HCT116 (cell line): Measurements from ENCODE around the gene NPDC1. TPM values are rescaled to one million over a fixed set of nuclear protein-coding genes. Genes with fewer than 3 reads are reported as not detected.

Source experiments
- ATAC-seq: fragments of 200-7000 bp; cut with Tn5 transposase; 2 replicates; pipeline ENCODE4 v1.9.1; 2020; ENCODE audit warnings: mild to moderate bottlenecking, moderate library complexity
- BruUV-seq: library from RNA; stranded (reverse); fragments of 400-500 nt; replicated peaks from 2 replicates; lab custom pipeline; 2021; lab: Mats Ljungman, UMichigan
- CTCF ChIA-PET: fragments of 300-600 bp; sonication (Branson Sonifier 250); formaldehyde crosslinking; loops from one replicate; lab custom pipeline; 2021; ENCODE audit warnings: antibody characterized with exemption; lab: Charles Lee
- POLR2A ChIA-PET: fragments of 300-600, 350-600 bp; sonication (Branson Sonifier 250); formaldehyde crosslinking; loops from one replicate; lab custom pipeline; 2021; ENCODE audit warnings: antibody characterized with exemption; lab: Charles Lee
- RAD21 ChIA-PET, 2 experiments: fragments of 300-600 bp; sonication (Branson Sonifier 250); formaldehyde crosslinking; loops; one replicate each; lab custom pipeline; 2023; ENCODE audit warnings: low total read pairs in 2 of 2; ENCODE audit not compliant: uncharacterized antibody in 2 of 2, unreplicated experiment in 2 of 2, low non-redundant PET in 1 of 2; lab: Charles Lee
- DNase-seq: peaks from one replicate; pipeline ENCODE4 v3.0.0-alpha.2; 2010; ENCODE audit warnings: low read depth, low spot score
- H2AFZ ChIP-seq: fragments of 200-600 bp; shearing (Covaris generic), sonication (generic); 2 replicates; pipeline ENCODE4 v1.6.1; 2017; ENCODE audit warnings: low read depth, mixed run types, mixed read lengths, antibody characterized with exemption, low read length; ENCODE audit not compliant: poor library complexity, severe bottlenecking
- H3K27ac ChIP-seq: 2 replicates; pipeline ENCODE4 v1.5.1; 2012; ENCODE audit warnings: low read depth, low read length
- H3K27me3 ChIP-seq: fragments of 200-600 bp; sonication (generic); 2 replicates; pipeline ENCODE4 v1.6.1; 2016; ENCODE audit warnings: mixed run types, low read length, mixed read lengths; ENCODE audit not compliant: insufficient read depth
- H3K36me3 ChIP-seq, 2 experiments: fragments of 200-500 bp in 1 of 2; fragments of 200-600 bp in 1 of 2; sonication (Bioruptor generic) in 1 of 2; sonication (generic) in 1 of 2; 2 replicates each; pipeline versions ENCODE4 v1.5.1 to v1.6.1; 2014 to 2016; ENCODE audit warnings: low read length in 2 of 2, inconsistent platforms in 1 of 2, mixed read lengths in 1 of 2, mixed run types in 1 of 2; ENCODE audit not compliant: insufficient read depth in 2 of 2, control insufficient read depth in 1 of 2
- H3K4me1 ChIP-seq, 2 experiments: fragments of 200-600 bp in 1 of 2; sonication (generic) in 1 of 2; 2 replicates each; pipeline versions ENCODE4 v1.5.1 to v1.6.1; 2012 to 2017; ENCODE audit warnings: low read length in 2 of 2, inconsistent platforms in 1 of 2, mild to moderate bottlenecking in 1 of 2, mixed read lengths in 1 of 2, mixed run types in 1 of 2, moderate library complexity in 1 of 2; ENCODE audit not compliant: insufficient read depth in 2 of 2, control insufficient read depth in 1 of 2
- H3K4me2 ChIP-seq: fragments of 200-600 bp; sonication (generic); 2 replicates; pipeline ENCODE4 v1.6.1; 2017; ENCODE audit warnings: mixed run types, low read length, mixed read lengths
- H3K4me3 ChIP-seq, 2 experiments: fragments of 200-600 bp in 1 of 2; sonication (generic) in 1 of 2; replicated peaks in 1 of 2; 2 replicates each; pipeline ENCODE4 v1.5.1; 2011 to 2016; ENCODE audit warnings: low read length in 2 of 2, control low read depth in 1 of 2, low read depth in 1 of 2, mild to moderate bottlenecking in 1 of 2, mixed read lengths in 1 of 2, mixed run types in 1 of 2
- H3K79me2 ChIP-seq: fragments of 200-600 bp; sonication (generic); 2 replicates; pipeline ENCODE4 v1.6.1; 2017; ENCODE audit warnings: mild to moderate bottlenecking, mixed run types, low read length, moderate library complexity, mixed read lengths; ENCODE audit not compliant: insufficient read depth
- H3K9ac ChIP-seq: fragments of 200-600 bp; sonication (generic); 2 replicates; pipeline ENCODE4 v1.6.1; 2016; ENCODE audit warnings: low read length, mixed read lengths
- H3K9me2 ChIP-seq: fragments of 200-600 bp; sonication (generic), shearing (Covaris generic); 2 replicates; pipeline ENCODE4 v1.6.1; 2017; ENCODE audit warnings: mixed run types, mild to moderate bottlenecking, moderate library complexity; ENCODE audit not compliant: insufficient read depth
- H3K9me3 ChIP-seq, 2 experiments: fragments of 200-500 bp in 1 of 2; fragments of 200-600 bp in 1 of 2; sonication (Bioruptor generic) in 1 of 2; sonication (generic) in 1 of 2; 2 replicates each; pipeline ENCODE4 v1.6.1; 2014 to 2017; ENCODE audit warnings: low read length in 2 of 2, mixed read lengths in 2 of 2, inconsistent platforms in 1 of 2, low read depth in 1 of 2, mild to moderate bottlenecking in 1 of 2, mixed run types in 1 of 2, moderate library complexity in 1 of 2; ENCODE audit not compliant: control insufficient read depth in 1 of 2, insufficient read depth in 1 of 2
- H4K20me1 ChIP-seq: fragments of 200-600 bp; sonication (generic), shearing (Covaris generic); 2 replicates; pipeline ENCODE4 v1.6.1; 2017; ENCODE audit warnings: mixed run types, mild to moderate bottlenecking, moderate library complexity; ENCODE audit not compliant: insufficient read depth
- CBX3 ChIP-seq: IDR thresholded peaks from 2 replicates; pipeline ENCODE4 v1.6.1; 2012; ENCODE audit warnings: low read depth
- EGR1 ChIP-seq: IDR thresholded peaks from 2 replicates; pipeline ENCODE4 v1.6.1; 2012; ENCODE audit warnings: low read depth
- EZH2 ChIP-seq: fragments of 200-600 bp; sonication (generic); IDR thresholded peaks from 2 replicates; pipeline ENCODE4 v1.6.1; 2017; ENCODE audit warnings: antibody characterized with exemption, mixed run types
- EZH2phosphoT487 ChIP-seq: fragments of 200-600 bp; IDR thresholded peaks from 2 replicates; pipeline ENCODE4 v1.6.1; 2018; ENCODE audit warnings: antibody characterized with exemption, borderline replicate concordance
- MAX ChIP-seq: IDR thresholded peaks from 2 replicates; pipeline ENCODE4 v1.6.1; 2012
- POLR2AphosphoS5 ChIP-seq: IDR thresholded peaks from 2 replicates; pipeline ENCODE4 v1.6.1; 2011; ENCODE audit warnings: mild to moderate bottlenecking, low read depth, low read length, moderate library complexity
- SIN3A ChIP-seq: IDR thresholded peaks from 2 replicates; pipeline ENCODE4 v1.6.1; 2012; ENCODE audit warnings: low read depth
- SRF ChIP-seq: IDR thresholded peaks from 2 replicates; pipeline ENCODE4 v1.6.1; 2012; ENCODE audit warnings: low read depth
- ZBTB33 ChIP-seq: IDR thresholded peaks from 2 replicates; pipeline ENCODE4 v1.6.1; 2011; ENCODE audit warnings: mild to moderate bottlenecking, low read length, moderate library complexity; ENCODE audit not compliant: insufficient replicate concordance; ENCODE audit errors: extremely low read depth
- ZFX ChIP-seq: fragments of 450-650 bp; IDR thresholded peaks from 2 replicates; pipeline ENCODE4 v1.6.1; 2017
- ZNF274 ChIP-seq: fragments of 200-500 bp; sonication (Bioruptor generic); IDR thresholded peaks from 2 replicates; pipeline ENCODE4 v1.6.1; 2014; ENCODE audit warnings: mild to moderate bottlenecking, low read depth, low read length, inconsistent platforms
- intact Hi-C: fragments of 100-400 bp; cut with micrococcal nuclease; formaldehyde crosslinking; loops from 2 replicates; pipeline ENCODE4 v1.10.0; 2022
- total RNA-seq: library from RNA; stranded (reverse); gene quantifications from one replicate; pipeline ENCODE4 v1.2.1, GENCODE V29; 2021; ENCODE audit not compliant: unreplicated experiment
- TF ChIP-seq, protein P1 (sequence below), 3 experiments: fragments of 200-600 bp in 1 of 3; sonication (generic) in 1 of 3; IDR thresholded peaks in 2 of 3; conservative IDR thresholded peaks in 1 of 3; 2 replicates each; pipeline ENCODE4 v1.5.1; 2012 to 2017; ENCODE audit warnings: low read depth in 2 of 3, low read length in 2 of 3, antibody characterized with exemption in 1 of 3, borderline replicate concordance in 1 of 3, control low read depth in 1 of 3, mild to moderate bottlenecking in 1 of 3, mixed read lengths in 1 of 3, mixed run types in 1 of 3, moderate library complexity in 1 of 3; ENCODE audit not compliant: insufficient read depth in 1 of 3

NPDC1 gene
- total RNA-seq, 1 experiment from 2014 or later: 98.8 TPM

- H3K27me3 ChIP-seq: no peaks in the 10 kb centered on the region
- intact Hi-C loops: loop anchor here (1.0 kb wide), 1 partner anchor 14 kb away; no protein-coding TSS in a partner anchor
- H3K4me3 ChIP-seq: no peak overlapping the region
- H3K27ac ChIP-seq: no peak overlapping the region
- no peaks in the 10 kb centered on the region for H3K36me3 ChIP-seq
- no peaks in the 10 kb centered on the region for H3K79me2 ChIP-seq
- ChIA-PET POLR2A (no interaction called here), CTCF (no interaction called here), RAD21 (no interaction called here)
- H3K9me3 ChIP-seq: no peaks in the 10 kb centered on the region
- H4K20me1 ChIP-seq: no peaks in the 10 kb centered on the region
- no peak overlapping the region for H3K9ac ChIP-seq
- H3K9me2 ChIP-seq: no peaks in the 10 kb centered on the region
- BruUV-seq: no TSS peak
- DNase-seq (no peak), ATAC-seq (no peak)
- no peak overlapping the region for H3K4me2 ChIP-seq
- H2AFZ ChIP-seq: no peak overlapping the region
- H3K4me1 ChIP-seq: peaks cover 14 to 34% of the 10 kb centered on the region in 2 experiments
- TF ChIP-seq ZNF274: no peak
- TF ChIP-seq ZBTB33: no peak
- TF ChIP-seq CBX3: no peak
- no peak for TF ChIP-seq SRF
- no peak for TF ChIP-seq MAX
- TF ChIP-seq, protein P1, sequence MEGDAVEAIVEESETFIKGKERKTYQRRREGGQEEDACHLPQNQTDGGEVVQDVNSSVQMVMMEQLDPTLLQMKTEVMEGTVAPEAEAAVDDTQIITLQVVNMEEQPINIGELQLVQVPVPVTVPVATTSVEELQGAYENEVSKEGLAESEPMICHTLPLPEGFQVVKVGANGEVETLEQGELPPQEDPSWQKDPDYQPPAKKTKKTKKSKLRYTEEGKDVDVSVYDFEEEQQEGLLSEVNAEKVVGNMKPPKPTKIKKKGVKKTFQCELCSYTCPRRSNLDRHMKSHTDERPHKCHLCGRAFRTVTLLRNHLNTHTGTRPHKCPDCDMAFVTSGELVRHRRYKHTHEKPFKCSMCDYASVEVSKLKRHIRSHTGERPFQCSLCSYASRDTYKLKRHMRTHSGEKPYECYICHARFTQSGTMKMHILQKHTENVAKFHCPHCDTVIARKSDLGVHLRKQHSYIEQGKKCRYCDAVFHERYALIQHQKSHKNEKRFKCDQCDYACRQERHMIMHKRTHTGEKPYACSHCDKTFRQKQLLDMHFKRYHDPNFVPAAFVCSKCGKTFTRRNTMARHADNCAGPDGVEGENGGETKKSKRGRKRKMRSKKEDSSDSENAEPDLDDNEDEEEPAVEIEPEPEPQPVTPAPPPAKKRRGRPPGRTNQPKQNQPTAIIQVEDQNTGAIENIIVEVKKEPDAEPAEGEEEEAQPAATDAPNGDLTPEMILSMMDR (IDR thresholded peaks at IDR 0.05 in 2 of 3, conservative IDR thresholded peaks at IDR 0.05 in 1 of 3; ENCODE audit: borderline replicate concordance in 1 of 3, insufficient read depth in 1 of 3, low read depth in 2 of 3, low read length in 2 of 3): no peak
- TF ChIP-seq EZH2: no peak
- no peak for TF ChIP-seq EZH2phosphoT487
- TF ChIP-seq ZFX: no peak
- TF ChIP-seq EGR1: no peak
- no peak for TF ChIP-seq POLR2AphosphoS5
- TF ChIP-seq SIN3A: no peak
- TF ChIP-seq, all 23 proteins: peak for 0
Measured at GRCh38 chr9:137050570-137050969, 4.6 kb upstream of the NPDC1 start.
